ENCODE results near the gene CYLD. TPM values are rescaled to one million over a fixed set of nuclear protein-coding genes. Genes with fewer than 3 reads are reported as not detected.

Gene CYLD
- total and polyA plus RNA-seq, 2 donors (not counting 3 experiments of a cell fraction or from before 2014, with no cell fraction given), result 7.4 to 21.5 TPM

DNA sequence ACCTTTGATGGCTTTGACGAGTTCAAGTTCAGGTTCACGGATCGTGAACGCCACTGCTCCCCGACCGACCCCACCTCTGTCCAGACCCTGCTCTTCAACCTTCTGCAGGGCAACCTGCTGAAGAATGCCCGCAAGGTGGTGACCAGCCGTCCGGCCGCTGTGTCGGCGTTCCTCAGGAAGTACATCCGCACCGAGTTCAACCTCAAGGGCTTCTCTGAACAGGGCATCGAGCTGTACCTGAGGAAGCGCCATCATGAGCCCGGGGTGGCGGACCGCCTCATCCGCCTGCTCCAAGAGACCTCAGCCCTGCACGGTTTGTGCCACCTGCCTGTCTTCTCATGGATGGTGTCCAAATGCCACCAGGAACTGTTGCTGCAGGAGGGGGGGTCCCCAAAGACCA is 30.8 kb upstream of the CYLD start:
- Histone ChIP-seq H3K27me3 (ENCODE audit: control insufficient read depth in 2 of 2, insufficient read depth in 2 of 2, low read length in 2 of 2) (no peaks in the 10 kb centered on the region), H3K4me2 (ENCODE audit: insufficient read depth, low read length) (no peak overlapping the region), H2AFZ (ENCODE audit: low read depth, low read length) (no peak overlapping the region), H4K20me1 (replicated peaks; ENCODE audit: control insufficient read depth, extremely low read depth, insufficient read depth, low read length) (no peaks in the 10 kb centered on the region), H3K9me1 (replicated peaks; ENCODE audit: control insufficient read depth, extremely low read depth, insufficient read depth, low read length) (no peaks in the 10 kb centered on the region), H3K27ac (ENCODE audit: insufficient read depth, low read depth, low read length) (no peak overlapping the region), H3K9ac (replicated peaks; ENCODE audit: extremely low read depth, insufficient read depth, low read length) (no peak overlapping the region), H3K4me3 (replicated peaks in 1 of 3; ENCODE audit: insufficient read depth in 1 of 3, low read depth in 1 of 3, low read length in 3 of 3) (no peak overlapping the region), H3K36me3 (ENCODE audit: control insufficient read depth in 2 of 2, extremely low read depth in 1 of 2, insufficient read depth in 2 of 2, low read length in 2 of 2) (no peaks in the 10 kb centered on the region), H3K4me1 (ENCODE audit: control insufficient read depth, extremely low read depth, insufficient read depth, low read length) (peaks cover 2% of the 10 kb centered on the region), H3K9me3 (replicated peaks; ENCODE audit: control insufficient read depth, insufficient read depth, low read length) (no peaks in the 10 kb centered on the region), H3K79me2 (ENCODE audit: control insufficient read depth, insufficient read depth, low read length) (no peaks in the 10 kb centered on the region)
- dilution Hi-C loops (cut with MboI; ENCODE audit: extremely low pct_ligation_motif_present, low sequenced_read_pairs) (no loop called here), intact Hi-C loops (cut with micrococcal nuclease) (no loop called here)
- no TSS peak for BruUV-seq (replicated peaks)
- FAIRE-seq (no peak), DNase-seq (ENCODE audit: low read depth, low spot score) (no peak)
- TF ChIP-seq FOS (IDR thresholded peaks at IDR 0.05; ENCODE audit: borderline replicate concordance, insufficient read depth, low read length) (no peak), POLR2A (IDR thresholded peaks at IDR 0.05; ENCODE audit: low read depth, low read length) (no peak), GATA2 (IDR thresholded peaks at IDR 0.05; ENCODE audit: insufficient read depth, insufficient read length, low read depth, low read length) (no peak), MYC (IDR thresholded peaks at IDR 0.05; ENCODE audit: low read depth, low read length) (no peak), EZH2 (IDR thresholded peaks at IDR 0.05; ENCODE audit: borderline replicate concordance, low read depth, low read length, severe bottlenecking) (no peak), JUN (IDR thresholded peaks at IDR 0.05; ENCODE audit: borderline replicate concordance, insufficient read depth, insufficient read length, low read depth) (no peak), POLR2AphosphoS5 (IDR thresholded peaks at IDR 0.05; ENCODE audit: insufficient read depth, low read depth, low read length) (no peak)
- TF ChIP-seq, protein P1, sequence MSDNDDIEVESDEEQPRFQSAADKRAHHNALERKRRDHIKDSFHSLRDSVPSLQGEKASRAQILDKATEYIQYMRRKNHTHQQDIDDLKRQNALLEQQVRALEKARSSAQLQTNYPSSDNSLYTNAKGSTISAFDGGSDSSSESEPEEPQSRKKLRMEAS (IDR thresholded peaks at IDR 0.05; ENCODE audit: insufficient read depth, insufficient read length), result no peak
- TF ChIP-seq, protein P2, sequence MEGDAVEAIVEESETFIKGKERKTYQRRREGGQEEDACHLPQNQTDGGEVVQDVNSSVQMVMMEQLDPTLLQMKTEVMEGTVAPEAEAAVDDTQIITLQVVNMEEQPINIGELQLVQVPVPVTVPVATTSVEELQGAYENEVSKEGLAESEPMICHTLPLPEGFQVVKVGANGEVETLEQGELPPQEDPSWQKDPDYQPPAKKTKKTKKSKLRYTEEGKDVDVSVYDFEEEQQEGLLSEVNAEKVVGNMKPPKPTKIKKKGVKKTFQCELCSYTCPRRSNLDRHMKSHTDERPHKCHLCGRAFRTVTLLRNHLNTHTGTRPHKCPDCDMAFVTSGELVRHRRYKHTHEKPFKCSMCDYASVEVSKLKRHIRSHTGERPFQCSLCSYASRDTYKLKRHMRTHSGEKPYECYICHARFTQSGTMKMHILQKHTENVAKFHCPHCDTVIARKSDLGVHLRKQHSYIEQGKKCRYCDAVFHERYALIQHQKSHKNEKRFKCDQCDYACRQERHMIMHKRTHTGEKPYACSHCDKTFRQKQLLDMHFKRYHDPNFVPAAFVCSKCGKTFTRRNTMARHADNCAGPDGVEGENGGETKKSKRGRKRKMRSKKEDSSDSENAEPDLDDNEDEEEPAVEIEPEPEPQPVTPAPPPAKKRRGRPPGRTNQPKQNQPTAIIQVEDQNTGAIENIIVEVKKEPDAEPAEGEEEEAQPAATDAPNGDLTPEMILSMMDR (IDR thresholded peaks at IDR 0.05; ENCODE audit: extremely low read depth in 1 of 2, insufficient read depth in 1 of 2, low read depth in 1 of 2, low read length in 2 of 2), result no peak
- POLR2A ChIA-PET, result no interaction called here
- CTCF ChIA-PET, result interaction anchor here (1.8 kb wide), 1 partner anchor 46 kb away, joined by 5 read pairs; no protein-coding TSS in a partner anchor

Measured in endothelial cell of umbilical vein (primary cell).